HCT116 (cell line): Measurements from ENCODE around the gene HMX1. TPM values are rescaled to one million over a fixed set of nuclear protein-coding genes. Genes with fewer than 3 reads are reported as not detected.

Experiments
- ATAC-seq: fragments of 200-7000 bp; cut with Tn5 transposase; 2 replicates; pipeline ENCODE4 v1.9.1; 2020; ENCODE audit warnings: mild to moderate bottlenecking, moderate library complexity
- BruUV-seq: library from RNA; stranded (reverse); fragments of 400-500 nt; replicated peaks from 2 replicates; lab custom pipeline; 2021; lab: Mats Ljungman, UMichigan
- CTCF ChIA-PET: fragments of 300-600 bp; sonication (Branson Sonifier 250); formaldehyde crosslinking; loops from one replicate; lab custom pipeline; 2021; ENCODE audit warnings: antibody characterized with exemption; lab: Charles Lee
- POLR2A ChIA-PET: fragments of 300-600, 350-600 bp; sonication (Branson Sonifier 250); formaldehyde crosslinking; loops from one replicate; lab custom pipeline; 2021; ENCODE audit warnings: antibody characterized with exemption; lab: Charles Lee
- RAD21 ChIA-PET, 2 experiments: fragments of 300-600 bp; sonication (Branson Sonifier 250); formaldehyde crosslinking; loops; one replicate each; lab custom pipeline; 2023; ENCODE audit warnings: low total read pairs in 2 of 2; ENCODE audit not compliant: uncharacterized antibody in 2 of 2, unreplicated experiment in 2 of 2, low non-redundant PET in 1 of 2; lab: Charles Lee
- DNase-seq: peaks from one replicate; pipeline ENCODE4 v3.0.0-alpha.2; 2010; ENCODE audit warnings: low read depth, low spot score
- H2AFZ ChIP-seq: fragments of 200-600 bp; shearing (Covaris generic), sonication (generic); 2 replicates; pipeline ENCODE4 v1.6.1; 2017; ENCODE audit warnings: low read depth, mixed run types, mixed read lengths, antibody characterized with exemption, low read length; ENCODE audit not compliant: poor library complexity, severe bottlenecking
- H3K27ac ChIP-seq: 2 replicates; pipeline ENCODE4 v1.5.1; 2012; ENCODE audit warnings: low read depth, low read length
- H3K27me3 ChIP-seq: fragments of 200-600 bp; sonication (generic); 2 replicates; pipeline ENCODE4 v1.6.1; 2016; ENCODE audit warnings: mixed run types, low read length, mixed read lengths; ENCODE audit not compliant: insufficient read depth
- H3K36me3 ChIP-seq, 2 experiments: fragments of 200-500 bp in 1 of 2; fragments of 200-600 bp in 1 of 2; sonication (Bioruptor generic) in 1 of 2; sonication (generic) in 1 of 2; 2 replicates each; pipeline versions ENCODE4 v1.5.1 to v1.6.1; 2014 to 2016; ENCODE audit warnings: low read length in 2 of 2, inconsistent platforms in 1 of 2, mixed read lengths in 1 of 2, mixed run types in 1 of 2; ENCODE audit not compliant: insufficient read depth in 2 of 2, control insufficient read depth in 1 of 2
- H3K4me1 ChIP-seq, 2 experiments: fragments of 200-600 bp in 1 of 2; sonication (generic) in 1 of 2; 2 replicates each; pipeline versions ENCODE4 v1.5.1 to v1.6.1; 2012 to 2017; ENCODE audit warnings: low read length in 2 of 2, inconsistent platforms in 1 of 2, mild to moderate bottlenecking in 1 of 2, mixed read lengths in 1 of 2, mixed run types in 1 of 2, moderate library complexity in 1 of 2; ENCODE audit not compliant: insufficient read depth in 2 of 2, control insufficient read depth in 1 of 2
- H3K4me2 ChIP-seq: fragments of 200-600 bp; sonication (generic); 2 replicates; pipeline ENCODE4 v1.6.1; 2017; ENCODE audit warnings: mixed run types, low read length, mixed read lengths
- H3K4me3 ChIP-seq, 2 experiments: fragments of 200-600 bp in 1 of 2; sonication (generic) in 1 of 2; replicated peaks in 1 of 2; 2 replicates each; pipeline ENCODE4 v1.5.1; 2011 to 2016; ENCODE audit warnings: low read length in 2 of 2, control low read depth in 1 of 2, low read depth in 1 of 2, mild to moderate bottlenecking in 1 of 2, mixed read lengths in 1 of 2, mixed run types in 1 of 2
- H3K79me2 ChIP-seq: fragments of 200-600 bp; sonication (generic); 2 replicates; pipeline ENCODE4 v1.6.1; 2017; ENCODE audit warnings: mild to moderate bottlenecking, mixed run types, low read length, moderate library complexity, mixed read lengths; ENCODE audit not compliant: insufficient read depth
- H3K9ac ChIP-seq: fragments of 200-600 bp; sonication (generic); 2 replicates; pipeline ENCODE4 v1.6.1; 2016; ENCODE audit warnings: low read length, mixed read lengths
- H3K9me2 ChIP-seq: fragments of 200-600 bp; sonication (generic), shearing (Covaris generic); 2 replicates; pipeline ENCODE4 v1.6.1; 2017; ENCODE audit warnings: mixed run types, mild to moderate bottlenecking, moderate library complexity; ENCODE audit not compliant: insufficient read depth
- H3K9me3 ChIP-seq, 2 experiments: fragments of 200-500 bp in 1 of 2; fragments of 200-600 bp in 1 of 2; sonication (Bioruptor generic) in 1 of 2; sonication (generic) in 1 of 2; 2 replicates each; pipeline ENCODE4 v1.6.1; 2014 to 2017; ENCODE audit warnings: low read length in 2 of 2, mixed read lengths in 2 of 2, inconsistent platforms in 1 of 2, low read depth in 1 of 2, mild to moderate bottlenecking in 1 of 2, mixed run types in 1 of 2, moderate library complexity in 1 of 2; ENCODE audit not compliant: control insufficient read depth in 1 of 2, insufficient read depth in 1 of 2
- H4K20me1 ChIP-seq: fragments of 200-600 bp; sonication (generic), shearing (Covaris generic); 2 replicates; pipeline ENCODE4 v1.6.1; 2017; ENCODE audit warnings: mixed run types, mild to moderate bottlenecking, moderate library complexity; ENCODE audit not compliant: insufficient read depth
- CEBPB ChIP-seq: IDR thresholded peaks from 2 replicates; pipeline ENCODE4 v1.6.1; 2012; ENCODE audit warnings: low read depth
- EZH2phosphoT487 ChIP-seq: fragments of 200-600 bp; IDR thresholded peaks from 2 replicates; pipeline ENCODE4 v1.6.1; 2018; ENCODE audit warnings: antibody characterized with exemption, borderline replicate concordance
- FOSL1 ChIP-seq: IDR thresholded peaks from 2 replicates; pipeline ENCODE4 v1.6.1; 2012; ENCODE audit warnings: low read depth
- MAX ChIP-seq: IDR thresholded peaks from 2 replicates; pipeline ENCODE4 v1.6.1; 2012
- RAD21 ChIP-seq: IDR thresholded peaks from 2 replicates; pipeline ENCODE4 v1.6.1; 2012; ENCODE audit warnings: low read depth, mild to moderate bottlenecking
- SP1 ChIP-seq: IDR thresholded peaks from 2 replicates; pipeline ENCODE4 v1.6.1; 2012; ENCODE audit warnings: low read depth
- SRF ChIP-seq: IDR thresholded peaks from 2 replicates; pipeline ENCODE4 v1.6.1; 2012; ENCODE audit warnings: low read depth
- ZFX ChIP-seq: fragments of 450-650 bp; IDR thresholded peaks from 2 replicates; pipeline ENCODE4 v1.6.1; 2017
- intact Hi-C: fragments of 100-400 bp; cut with micrococcal nuclease; formaldehyde crosslinking; loops from 2 replicates; pipeline ENCODE4 v1.10.0; 2022
- total RNA-seq: library from RNA; stranded (reverse); gene quantifications from one replicate; pipeline ENCODE4 v1.2.1, GENCODE V29; 2021; ENCODE audit not compliant: unreplicated experiment

HMX1 gene
- total RNA-seq, 1 experiment from 2014 or later, result 0.39 TPM

GRCh38 chr4:8858701-8859210 lies 12.9 kb downstream of the HMX1 start:
- H2AFZ ChIP-seq, result no peak overlapping the region
- ChIA-PET CTCF (no interaction called here), POLR2A (no interaction called here), RAD21 (no interaction called here)
- BruUV-seq, result no TSS peak
- H3K27me3 ChIP-seq, result no peaks in the 10 kb centered on the region
- DNase-seq (no peak), ATAC-seq (no peak)
- no peak overlapping the region for H3K4me3 ChIP-seq
- no peaks in the 10 kb centered on the region for H3K4me1 ChIP-seq
- H3K9ac ChIP-seq, result no peak overlapping the region
- no peak overlapping the region for H3K4me2 ChIP-seq
- H3K9me2 ChIP-seq, result no peaks in the 10 kb centered on the region
- H4K20me1 ChIP-seq, result no peaks in the 10 kb centered on the region
- intact Hi-C loops, result no loop called here
- no peaks in the 10 kb centered on the region for H3K36me3 ChIP-seq
- TF ChIP-seq EZH2phosphoT487 (no peak), MAX (no peak), SRF (no peak), CEBPB (no peak), FOSL1 (no peak), SP1 (no peak)
- no peaks in the 10 kb centered on the region for H3K9me3 ChIP-seq
- H3K27ac ChIP-seq, result no peak overlapping the region
- no peaks in the 10 kb centered on the region for H3K79me2 ChIP-seq

- Histone ChIP-seq H3K4me1 (peaks cover 0 to 3% of the 10 kb centered on the region in 2 experiments; a peak in 1 of 4 replicates), H4K20me1 (no peaks in the 10 kb centered on the region), H3K36me3 (no peaks in the 10 kb centered on the region), H3K9me2 (no peaks in the 10 kb centered on the region), H3K27me3 (no peaks in the 10 kb centered on the region), H3K9me3 (no peaks in the 10 kb centered on the region), H3K4me3 (no peak overlapping the region), H3K9ac (no peak overlapping the region), H2AFZ (no peak overlapping the region), H3K4me2 (no peak overlapping the region), H3K27ac (no peak overlapping the region), H3K79me2 (no peaks in the 10 kb centered on the region)
- BruUV-seq, result no TSS peak
- DNase-seq (no peak), ATAC-seq (no peak)
- ChIA-PET CTCF (no interaction called here), RAD21 (no interaction called here), POLR2A (no interaction called here)
- TF ChIP-seq ZFX, result no peak
- no peak for TF ChIP-seq RAD21
- intact Hi-C loops, result no loop called here
These were observed 13.6 kb downstream of the HMX1 start for GRCh38 chr4:8857766-8858700.
